Left ventricle myocardium inferior (tissue), 1 donor: ENCODE measurements around the gene LRBA. TPM values are rescaled to one million over a fixed set of nuclear protein-coding genes. Genes with fewer than 3 reads are reported as not detected.
A peak's percentile ranks its signal among the peaks of the same experiment; 100 is the strongest.

Experiments
- DNase-seq: peaks from one replicate; pipeline ENCODE4 v3.0.0-alpha.2; 2020
- H3K27ac ChIP-seq: fragments of 200-600 bp; replicated peaks from 2 replicates; pipeline ENCODE4 v1.8.0; 2021
- H3K27me3 ChIP-seq: fragments of 200-600 bp; 2 replicates; pipeline ENCODE4 v1.8.0; 2021; ENCODE audit warnings: low read depth
- H3K36me3 ChIP-seq: fragments of 200-600 bp; 2 replicates; pipeline ENCODE4 v1.8.0; 2021
- H3K4me1 ChIP-seq: fragments of 200-600 bp; 2 replicates; pipeline ENCODE4 v1.8.0; 2021
- H3K4me3 ChIP-seq: fragments of 200-600 bp; 2 replicates; pipeline ENCODE4 v1.8.0; 2021; ENCODE audit warnings: mild to moderate bottlenecking, moderate library complexity
- H3K9me3 ChIP-seq: fragments of 200-600 bp; replicated peaks from 2 replicates; pipeline ENCODE4 v1.8.0; 2021
- intact Hi-C: fragments of 100-400 bp; cut with micrococcal nuclease; formaldehyde crosslinking; loops from one replicate; pipeline ENCODE4 v1.11.0; 2022
- total RNA-seq: library from RNA; stranded (reverse); fragmentation: NEBNext Ultra II Directional; extraction: Animal tissue kit (Norgen Biotek cat#: 25700); gene quantifications from one replicate; pipeline ENCODE4 v1.2.1, GENCODE V29; 2021
- TF ChIP-seq, protein P1 (sequence below): fragments of 200-600 bp; IDR thresholded peaks from 2 replicates; pipeline ENCODE4 v1.8.0; 2021; ENCODE audit warnings: antibody characterized with exemption, mild to moderate bottlenecking, borderline replicate concordance
- donor health status: DM: no; HTN: yes; CAD: no; lungs with severe emphysema.

LRBA gene
- total RNA-seq, 1 donor from 2014 or later: 19.1 TPM

DNA sequence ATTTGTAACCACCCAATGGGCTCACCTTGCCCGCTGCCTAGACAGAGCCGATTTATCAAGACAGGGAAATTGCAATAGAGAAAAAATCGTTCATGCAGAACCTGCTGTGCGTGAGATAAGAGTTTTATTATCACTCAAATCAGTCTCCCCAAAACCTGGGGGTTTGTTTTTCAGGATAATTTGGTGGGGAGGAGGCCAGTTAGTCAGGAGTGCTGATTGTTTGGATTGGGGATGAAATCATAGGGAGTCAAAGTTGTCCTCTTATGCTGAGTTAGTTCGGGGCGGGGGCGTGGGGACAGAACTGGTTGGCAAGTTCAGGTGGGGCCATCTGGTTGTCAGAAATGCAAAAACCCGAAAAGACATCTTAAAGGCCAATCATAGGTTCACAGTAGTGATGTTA, 230.1 kb downstream of the LRBA start:
- H3K27ac ChIP-seq: no peak overlapping the region
- no peaks in the 10 kb centered on the region for H3K9me3 ChIP-seq
- H3K4me1 ChIP-seq: peaks cover 28% of the 10 kb centered on the region
- TF ChIP-seq, protein P1, sequence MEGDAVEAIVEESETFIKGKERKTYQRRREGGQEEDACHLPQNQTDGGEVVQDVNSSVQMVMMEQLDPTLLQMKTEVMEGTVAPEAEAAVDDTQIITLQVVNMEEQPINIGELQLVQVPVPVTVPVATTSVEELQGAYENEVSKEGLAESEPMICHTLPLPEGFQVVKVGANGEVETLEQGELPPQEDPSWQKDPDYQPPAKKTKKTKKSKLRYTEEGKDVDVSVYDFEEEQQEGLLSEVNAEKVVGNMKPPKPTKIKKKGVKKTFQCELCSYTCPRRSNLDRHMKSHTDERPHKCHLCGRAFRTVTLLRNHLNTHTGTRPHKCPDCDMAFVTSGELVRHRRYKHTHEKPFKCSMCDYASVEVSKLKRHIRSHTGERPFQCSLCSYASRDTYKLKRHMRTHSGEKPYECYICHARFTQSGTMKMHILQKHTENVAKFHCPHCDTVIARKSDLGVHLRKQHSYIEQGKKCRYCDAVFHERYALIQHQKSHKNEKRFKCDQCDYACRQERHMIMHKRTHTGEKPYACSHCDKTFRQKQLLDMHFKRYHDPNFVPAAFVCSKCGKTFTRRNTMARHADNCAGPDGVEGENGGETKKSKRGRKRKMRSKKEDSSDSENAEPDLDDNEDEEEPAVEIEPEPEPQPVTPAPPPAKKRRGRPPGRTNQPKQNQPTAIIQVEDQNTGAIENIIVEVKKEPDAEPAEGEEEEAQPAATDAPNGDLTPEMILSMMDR: no peak
- H3K4me3 ChIP-seq: no peak overlapping the region
- no peaks in the 10 kb centered on the region for H3K36me3 ChIP-seq
- intact Hi-C loops: no loop called here
- no peaks in the 10 kb centered on the region for H3K27me3 ChIP-seq
- no peak for DNase-seq

- no peak overlapping the region for H3K27ac ChIP-seq
- H3K4me3 ChIP-seq: no peak overlapping the region
- intact Hi-C loops: no loop called here
- H3K4me1 ChIP-seq: peaks cover 28% of the 10 kb centered on the region
- H3K36me3 ChIP-seq: no peaks in the 10 kb centered on the region
- TF ChIP-seq, protein P1: no peak
- no peaks in the 10 kb centered on the region for H3K27me3 ChIP-seq
- no peaks in the 10 kb centered on the region for H3K9me3 ChIP-seq
- DNase-seq: no peak
Observed at GRCh38 chr4:150784305-150784704, 230.8 kb downstream of the LRBA start.

GRCh38 chr4:150782921-150783320, 232.2 kb downstream of the LRBA start:
- H3K9me3 ChIP-seq: no peaks in the 10 kb centered on the region
- intact Hi-C loops: no loop called here
- no peaks in the 10 kb centered on the region for H3K36me3 ChIP-seq
- TF ChIP-seq, protein P1: no peak
- no peak overlapping the region for H3K4me3 ChIP-seq
- H3K4me1 ChIP-seq: peaks cover 34% of the 10 kb centered on the region
- no peak overlapping the region for H3K27ac ChIP-seq
- H3K27me3 ChIP-seq: no peaks in the 10 kb centered on the region
- no peak for DNase-seq

DNA sequence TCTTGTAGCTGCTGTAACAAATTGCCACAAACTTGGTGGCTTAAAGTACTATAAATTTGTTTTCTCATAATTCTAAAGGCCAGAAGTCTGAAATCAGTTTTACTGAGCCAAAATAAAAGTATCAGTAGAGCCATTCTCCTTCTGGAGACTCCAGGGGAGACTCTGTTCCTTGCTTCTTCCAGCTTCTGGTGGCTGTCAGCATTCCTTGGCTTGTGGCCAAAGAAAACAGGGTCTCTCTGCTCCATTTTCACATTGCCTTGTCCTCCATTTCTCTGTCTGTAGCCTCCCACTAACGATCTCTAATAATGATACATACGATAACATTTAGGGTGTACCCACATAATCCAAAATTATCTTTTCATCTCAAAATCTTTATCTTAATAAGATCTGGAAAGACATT, 232.8 kb downstream of the LRBA start:
- TF ChIP-seq, protein P1: no peak
- Histone ChIP-seq H3K4me3 (no peak overlapping the region), H3K9me3 (no peaks in the 10 kb centered on the region), H3K27ac (no peak overlapping the region), H3K4me1 (peaks cover 34% of the 10 kb centered on the region), H3K27me3 (no peaks in the 10 kb centered on the region), H3K36me3 (no peaks in the 10 kb centered on the region)
- intact Hi-C loops: no loop called here
- no peak for DNase-seq

DNA sequence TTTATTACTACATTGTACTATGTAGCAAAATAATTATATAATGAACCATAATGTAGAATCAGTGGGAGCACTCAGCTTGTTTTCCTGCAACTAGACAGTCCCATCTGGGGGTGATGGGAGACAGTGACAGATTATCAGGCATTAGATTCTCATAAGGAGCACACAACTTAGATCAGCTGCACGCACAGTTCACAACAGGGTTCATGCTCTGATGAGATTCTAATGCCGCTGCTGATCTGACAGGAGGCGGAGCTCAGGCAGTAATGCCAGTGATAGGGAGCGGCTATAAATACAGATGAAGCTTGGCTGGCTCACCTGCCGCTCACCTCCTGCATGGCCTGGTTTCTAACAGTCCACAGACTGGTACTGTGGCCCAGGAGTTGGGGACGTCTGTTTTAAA, 233.9 kb downstream of the LRBA start:
- peak; percentile 29 for DNase-seq
- Histone ChIP-seq H3K4me3 (no peak overlapping the region), H3K36me3 (no peaks in the 10 kb centered on the region), H3K27ac (peak overlapping the region; percentile 5), H3K4me1 (peaks cover 34% of the 10 kb centered on the region), H3K9me3 (no peaks in the 10 kb centered on the region), H3K27me3 (no peaks in the 10 kb centered on the region)
- TF ChIP-seq, protein P1: no peak
- intact Hi-C loops: no loop called here

- intact Hi-C loops: no loop called here
- Histone ChIP-seq H3K9me3 (no peaks in the 10 kb centered on the region), H3K4me1 (peaks cover 34% of the 10 kb centered on the region), H3K27ac (no peak overlapping the region), H3K27me3 (no peaks in the 10 kb centered on the region), H3K4me3 (no peak overlapping the region), H3K36me3 (no peaks in the 10 kb centered on the region)
- TF ChIP-seq, protein P1: no peak
- no peak for DNase-seq
Observed at GRCh38 chr4:150779707-150780106, 235.4 kb downstream of the LRBA start.
